H1 (cell line): Measurements from ENCODE around the gene CXADR.

Experiments
- ATF2 ChIP-seq: IDR thresholded peaks from 2 replicates; pipeline ENCODE4 v1.6.1; 2012; ENCODE audit warnings: low read length, inconsistent platforms
- HDAC2 ChIP-seq, 2 experiments: fragments of 300-600 bp in 1 of 2; sonication (generic) in 1 of 2; IDR thresholded peaks; 2 replicates each; pipeline ENCODE4 v1.6.1; 2011 to 2012; ENCODE audit warnings: low read depth in 2 of 2, low read length in 2 of 2, mild to moderate bottlenecking in 2 of 2, moderate library complexity in 2 of 2, borderline replicate concordance in 1 of 2, inconsistent platforms in 1 of 2
- KDM5A ChIP-seq: fragments of 200-600 bp; IDR thresholded peaks from 2 replicates; pipeline ENCODE4 v1.7.1; 2012; ENCODE audit warnings: mild to moderate bottlenecking, low read length, inconsistent platforms, mixed read lengths
- RFX5 ChIP-seq: IDR thresholded peaks from 2 replicates; pipeline ENCODE4 v1.6.1; 2011; ENCODE audit warnings: low read depth, low read length, improper control_type of control experiment, borderline replicate concordance
- TAF7 ChIP-seq: optimal IDR thresholded peaks from 2 replicates; pipeline ENCODE3; 2011; ENCODE audit warnings: low read depth, mild to moderate bottlenecking, inconsistent platforms, low read length, moderate library complexity, borderline replicate concordance

- TF ChIP-seq ATF2 (no peak), HDAC2 (IDR thresholded peaks at IDR 0.05; ENCODE audit: borderline replicate concordance in 1 of 2, low read depth in 2 of 2, low read length in 2 of 2) (no peak), RFX5 (no peak), KDM5A (no peak), TAF7 (no peak)
Observed at GRCh38 chr21:17545007-17545406, 32.2 kb downstream of the CXADR start.
